KOPT-K1 (cell line): Measurements from ENCODE around the gene CCDC69.
A peak's percentile ranks its signal among the peaks of the same experiment; 100 is the strongest.
"Not testable (repeated sequence)": the region's sequence is repeated elsewhere in the genome, so short reads cannot be mapped to it uniquely, and the experiment has no call there.

Source experiments
- H3K27ac ChIP-seq: fragments of 200-600 bp; sonication (generic); 2 replicates; pipeline ENCODE4 v1.5.1; 2016; ENCODE audit warnings: antibody characterized with exemption, mild to moderate bottlenecking, low read depth, low read length; ENCODE audit not compliant: poor library complexity, severe bottlenecking
- H3K36me3 ChIP-seq: fragments of 200-600 bp; sonication (generic); 2 replicates; pipeline ENCODE4 v1.5.1; 2017; ENCODE audit warnings: antibody characterized with exemption, mild to moderate bottlenecking, low read length, moderate library complexity; ENCODE audit not compliant: insufficient read depth
- H3K9me3 ChIP-seq: fragments of 200-600 bp; sonication (generic); 2 replicates; pipeline ENCODE4 v1.5.1; 2017; ENCODE audit warnings: antibody characterized with exemption, low read length, mild to moderate bottlenecking; ENCODE audit not compliant: insufficient read depth, poor library complexity, severe bottlenecking

CCDC69 gene

DNA sequence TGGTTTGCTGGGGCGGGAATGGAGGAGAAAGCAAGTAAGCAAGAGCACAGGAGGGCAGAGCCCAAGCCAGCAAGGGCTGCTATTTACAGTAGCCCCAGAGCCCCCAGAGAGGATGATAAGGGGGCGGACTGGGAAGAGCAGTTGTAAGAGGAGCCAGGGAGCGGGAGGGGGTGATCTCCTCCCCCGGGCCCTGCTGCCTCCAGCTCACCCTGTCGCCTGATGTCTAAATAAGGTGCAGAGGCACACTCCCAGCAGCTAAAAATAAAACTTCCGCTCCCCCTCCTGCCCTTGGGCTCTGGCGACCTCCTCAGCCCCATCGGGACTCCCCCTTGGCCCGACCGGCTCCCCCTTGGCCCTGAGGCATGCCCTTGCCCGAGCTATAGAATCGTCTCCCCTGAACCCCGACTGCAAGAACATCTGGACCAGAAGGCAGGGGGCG lies 14.4 kb upstream of the CCDC69 start:
- no peak overlapping the region for H3K27ac ChIP-seq
- peaks cover 12% of the 10 kb centered on the region; the same call in 1 of the 2 replicates for H3K36me3 ChIP-seq
- H3K9me3 ChIP-seq, result no peaks in the 10 kb centered on the region

DNA sequence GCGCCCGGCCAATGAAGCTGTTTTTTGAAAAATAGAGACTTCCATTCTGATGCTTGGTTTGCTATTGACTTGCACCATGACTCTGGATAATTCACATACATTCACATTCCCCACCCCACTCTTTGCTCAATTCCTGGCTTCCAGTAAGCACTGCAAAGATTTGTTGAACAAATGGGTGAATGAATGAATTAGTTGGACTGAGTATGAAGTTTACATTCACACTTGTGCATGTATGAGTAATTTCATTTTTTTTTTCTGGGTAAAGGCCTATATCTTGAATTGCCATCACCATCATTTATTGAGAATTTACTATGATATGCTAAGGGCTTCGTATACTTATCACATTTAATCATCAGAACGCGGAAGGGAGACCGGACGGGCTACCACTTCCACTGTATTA lies 13.8 kb upstream of the CCDC69 start:
- Histone ChIP-seq H3K27ac (no peak overlapping the region), H3K36me3 (peaks cover 12% of the 10 kb centered on the region; the same call in 1 of the 2 replicates), H3K9me3 (no peaks in the 10 kb centered on the region)

DNA sequence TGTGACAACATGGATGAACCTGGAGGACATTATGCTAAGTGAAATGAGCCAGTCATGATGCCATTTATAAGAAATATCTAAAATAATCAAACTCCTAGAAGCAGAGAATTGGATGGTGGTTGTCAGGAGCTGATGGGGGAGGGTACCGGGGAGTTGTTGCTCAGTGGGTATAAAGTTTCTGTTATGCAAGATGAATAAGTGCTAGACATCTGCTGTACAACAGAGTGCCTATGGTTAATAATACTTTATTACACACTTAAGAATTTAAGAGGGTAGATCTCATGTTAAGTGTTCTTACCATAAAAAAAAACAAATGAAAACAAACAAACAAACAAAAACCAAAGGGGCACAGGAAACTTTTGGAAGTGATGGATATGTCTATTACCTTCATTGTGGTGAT lies 13.0 kb upstream of the CCDC69 start:
- Histone ChIP-seq H3K27ac (no peak overlapping the region), H3K36me3 (peaks cover 19% of the 10 kb centered on the region; the same call in 1 of the 2 replicates)

GRCh38 chr5:151235239-151235571 lies 11.3 kb upstream of the CCDC69 start:
- H3K27ac ChIP-seq, result not testable (repeated sequence)

More for the DNA sequence above, 13.0 kb upstream of the CCDC69 start:
- H3K9me3 ChIP-seq, result no peaks in the 10 kb centered on the region

GRCh38 chr5:151234476-151235238 lies 10.8 kb upstream of the CCDC69 start:
- H3K9me3 ChIP-seq, result no peaks in the 10 kb centered on the region
- peaks cover 23% of the 10 kb centered on the region; the same call in 1 of the 2 replicates for H3K36me3 ChIP-seq
- no peak overlapping the region for H3K27ac ChIP-seq

More at GRCh38 chr5:151235239-151235571, 11.3 kb upstream of the CCDC69 start:
- H3K9me3 ChIP-seq, result not testable (repeated sequence)
- H3K36me3 ChIP-seq, result peaks cover 26% of the 10 kb centered on the region; the same call in 1 of the 2 replicates

GRCh38 chr5:151233616-151234085 lies 9.8 kb upstream of the CCDC69 start:
- H3K27ac ChIP-seq, result no peak overlapping the region
- peaks cover 21% of the 10 kb centered on the region; the same call in 1 of the 2 replicates for H3K36me3 ChIP-seq
- H3K9me3 ChIP-seq, result no peaks in the 10 kb centered on the region

- Histone ChIP-seq H3K36me3 (peaks cover 21% of the 10 kb centered on the region; the same call in 1 of the 2 replicates), H3K27ac (no peak overlapping the region), H3K9me3 (no peaks in the 10 kb centered on the region)
Measured at GRCh38 chr5:151231359-151231758, 7.5 kb upstream of the CCDC69 start.

DNA sequence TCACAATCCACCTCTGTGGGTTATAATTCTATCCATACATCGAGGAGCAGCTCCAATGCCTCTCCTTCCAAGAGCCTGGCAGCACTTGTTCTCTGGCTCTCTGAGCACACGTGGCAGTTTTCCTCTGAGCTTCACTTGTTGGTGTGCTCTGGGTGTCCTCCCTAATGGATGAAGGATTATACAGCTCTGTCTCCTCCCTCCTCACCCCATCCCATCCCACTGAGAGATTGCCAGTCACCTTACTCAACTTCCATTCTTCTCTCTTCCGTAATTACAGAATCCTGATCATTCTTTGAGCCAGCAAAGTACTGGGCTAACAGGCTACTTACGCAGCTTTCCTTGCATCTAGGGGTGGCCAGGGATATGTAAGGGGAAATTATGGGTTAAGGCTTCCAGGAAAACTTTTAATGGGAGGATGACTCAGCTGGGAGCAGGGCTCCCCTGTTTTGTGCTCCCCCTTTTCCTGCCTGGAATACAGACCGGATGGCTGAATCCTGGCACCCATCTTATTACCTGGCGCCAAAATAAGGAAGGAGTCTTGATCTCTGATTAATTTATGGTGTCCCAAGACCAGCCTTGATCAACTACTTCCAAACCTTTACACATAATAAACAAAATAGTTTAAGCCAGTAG lies 6.3 kb upstream of the CCDC69 start:
- Histone ChIP-seq H3K36me3 (peaks cover 21% of the 10 kb centered on the region; the same call in 1 of the 2 replicates), H3K27ac (no peak overlapping the region), H3K9me3 (no peaks in the 10 kb centered on the region)

DNA sequence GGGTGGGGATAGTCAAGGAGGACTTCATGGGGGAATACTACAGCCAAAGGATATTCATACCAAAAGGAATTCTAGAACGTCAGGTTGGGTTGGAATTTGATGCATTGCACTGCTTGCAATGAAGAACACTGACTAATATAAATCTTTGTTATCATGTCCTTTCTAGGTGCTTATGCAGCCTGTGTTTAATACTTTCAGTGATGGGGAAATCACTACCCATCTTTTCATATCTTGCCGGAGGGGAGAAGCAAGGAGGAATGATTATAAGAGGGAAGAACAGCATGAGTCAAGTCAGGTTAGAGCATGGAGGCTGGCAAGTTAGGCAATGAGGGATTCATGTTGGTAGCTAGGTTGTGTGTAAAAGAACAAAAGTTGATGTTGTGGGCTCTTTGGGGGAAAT lies 5.1 kb upstream of the CCDC69 start:
- Histone ChIP-seq H3K9me3 (no peaks in the 10 kb centered on the region), H3K27ac (no peak overlapping the region), H3K36me3 (peaks cover 15% of the 10 kb centered on the region; the same call in 1 of the 2 replicates)

DNA sequence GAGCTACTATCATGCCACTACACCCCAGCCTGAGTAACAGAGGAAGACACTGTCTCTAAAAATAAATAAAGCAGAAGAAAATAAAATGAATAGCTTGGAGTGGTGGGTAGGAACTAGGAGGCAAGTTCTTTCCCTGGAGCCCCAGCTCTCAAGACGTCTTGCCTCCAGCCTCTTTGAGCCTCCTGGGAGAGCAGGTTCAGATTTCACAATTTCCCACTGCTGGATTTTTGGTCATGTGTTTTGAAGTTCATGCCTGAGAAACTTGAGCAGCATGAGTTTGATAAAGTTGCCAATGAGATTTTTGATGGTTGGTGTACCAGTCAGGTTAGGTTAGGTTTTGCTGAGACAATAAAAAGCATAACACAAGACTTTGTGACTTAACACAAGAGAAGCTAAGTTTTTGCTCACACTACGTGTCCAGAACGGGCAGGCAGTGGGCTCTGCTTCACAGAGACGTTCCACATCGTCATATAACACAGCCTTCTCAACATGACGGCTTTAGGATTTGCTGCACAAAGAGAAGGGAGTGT lies 4.1 kb upstream of the CCDC69 start:
- no peaks in the 10 kb centered on the region for H3K9me3 ChIP-seq
- peaks cover 19% of the 10 kb centered on the region for H3K36me3 ChIP-seq
- no peak overlapping the region for H3K27ac ChIP-seq

- Histone ChIP-seq H3K27ac (no peak overlapping the region), H3K36me3 (peaks cover 30% of the 10 kb centered on the region), H3K9me3 (no peaks in the 10 kb centered on the region)
Measured at GRCh38 chr5:151225475-151225874, 1.6 kb upstream of the CCDC69 start.

GRCh38 chr5:151225071-151225470 lies 1.2 kb upstream of the CCDC69 start:
- Histone ChIP-seq H3K27ac (no peak overlapping the region), H3K36me3 (peaks cover 34% of the 10 kb centered on the region), H3K9me3 (no peaks in the 10 kb centered on the region)

GRCh38 chr5:151224372-151224771 lies 480 bp upstream of the CCDC69 start:
- Histone ChIP-seq H3K9me3 (no peaks in the 10 kb centered on the region), H3K27ac (peak overlapping the region; percentile 88), H3K36me3 (peaks cover 41% of the 10 kb centered on the region)

DNA sequence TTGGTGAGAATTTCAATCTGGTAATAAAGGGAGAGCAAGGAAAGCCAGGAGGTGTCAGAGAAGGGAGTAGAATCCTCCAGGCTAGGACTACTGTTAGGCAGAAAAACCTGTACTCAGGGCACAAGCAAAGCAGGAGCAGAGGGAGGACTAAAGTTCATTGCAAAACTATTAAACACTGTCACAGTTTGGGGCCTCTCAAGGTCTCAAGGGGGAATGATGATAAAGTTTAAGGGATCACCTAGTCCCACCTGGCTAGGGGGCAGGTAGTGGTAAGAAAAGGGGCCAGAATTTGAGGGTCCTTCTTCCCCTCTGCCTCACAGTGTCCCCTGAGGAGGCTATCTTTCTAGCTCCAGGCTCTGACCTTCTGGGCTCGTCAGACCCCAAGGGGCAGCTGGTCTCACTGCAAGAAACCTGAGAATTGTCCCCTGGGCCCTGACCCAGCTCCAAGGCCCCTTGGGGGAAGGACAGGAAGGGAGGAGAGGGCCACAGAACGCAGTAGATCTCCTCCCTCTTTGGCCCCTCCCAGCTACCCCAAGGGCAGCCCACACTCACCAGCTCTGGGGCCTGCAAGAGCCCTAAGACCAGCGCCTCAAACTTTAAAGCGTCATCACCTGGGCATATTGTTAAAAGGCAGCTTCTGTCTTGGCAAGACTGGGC lies 974 bp downstream of the CCDC69 start:
- H3K9me3 ChIP-seq, result no peaks in the 10 kb centered on the region
- peak overlapping the region; percentile 88 for H3K27ac ChIP-seq
- peaks cover 56% of the 10 kb centered on the region for H3K36me3 ChIP-seq
